Endothelial cell of umbilical vein (primary cell): ENCODE results near the gene CCDC197.

ENCODE experiments used
- CTCF ChIP-seq, 2 donors: IDR thresholded peaks; 1 replicate in 1 of 2; 2 replicates in 1 of 2; pipeline ENCODE4 v1.5.1; 2011; ENCODE audit warnings: low read length in 2 of 2, mild to moderate bottlenecking in 2 of 2, moderate library complexity in 2 of 2, control low read depth in 1 of 2, inconsistent platforms in 1 of 2, low read depth in 1 of 2; ENCODE audit not compliant: insufficient read depth in 1 of 2; ENCODE audit errors: extremely low read depth in 1 of 2
- EZH2 ChIP-seq: IDR thresholded peaks from 2 replicates; pipeline ENCODE4 v1.6.1; 2012; ENCODE audit warnings: borderline replicate concordance, low read depth, mild to moderate bottlenecking, moderate library complexity, low read length, inconsistent platforms; ENCODE audit not compliant: severe bottlenecking
- FOS ChIP-seq: IDR thresholded peaks from 2 replicates; pipeline ENCODE4 v1.6.1; 2011; ENCODE audit warnings: mild to moderate bottlenecking, low read length, moderate library complexity, borderline replicate concordance; ENCODE audit not compliant: insufficient read depth
- JUN ChIP-seq: IDR thresholded peaks from 2 replicates; pipeline ENCODE4 v1.6.1; 2011; ENCODE audit warnings: borderline replicate concordance, low read depth; ENCODE audit not compliant: insufficient read length, insufficient read depth
- POLR2A ChIP-seq: IDR thresholded peaks from 2 replicates; pipeline ENCODE4 v1.6.1; 2012; ENCODE audit warnings: low read depth, mild to moderate bottlenecking, control low read depth, low read length
- POLR2AphosphoS5 ChIP-seq: IDR thresholded peaks from 2 replicates; pipeline ENCODE4 v1.6.1; 2012; ENCODE audit warnings: low read depth, mild to moderate bottlenecking, control low read depth, low read length, moderate library complexity; ENCODE audit not compliant: insufficient read depth

- TF ChIP-seq CTCF (IDR thresholded peaks at IDR 0.05; ENCODE audit: extremely low read depth in 1 of 2, insufficient read depth in 1 of 2, low read depth in 1 of 2, low read length in 2 of 2) (no peak), EZH2 (no peak), POLR2A (no peak), JUN (no peak), FOS (no peak), POLR2AphosphoS5 (no peak)
These were observed 61.1 kb downstream of the CCDC197 start for GRCh38 chr14:94058128-94058673.
